Esophagus muscularis mucosa (tissue), 4 donors: Measurements from ENCODE around the gene MAD1L1. TPM values are rescaled to one million over a fixed set of nuclear protein-coding genes. Genes with fewer than 3 reads are reported as not detected.

ENCODE experiments used
- DNase-seq: peaks from one replicate; pipeline ENCODE4 v3.0.0-alpha.2; 2017; ENCODE audit errors: extremely low spot score
- H3K27ac ChIP-seq, 4 donors: fragments of 200-600 bp; sonication (generic); replicated peaks in 1 of 4; 1 replicate in 3 of 4; 2 replicates in 1 of 4; pipeline ENCODE4 v1.5.1; 2016 to 2019; ENCODE audit warnings: mild to moderate bottlenecking in 1 of 4
- H3K27me3 ChIP-seq, 4 donors: fragments of 200-600 bp; sonication (generic); one replicate each; pipeline versions ENCODE4 v1.5.1 to v1.6.0; 2016 to 2019
- H3K36me3 ChIP-seq, 4 donors: fragments of 200-600 bp; sonication (generic); one replicate each; pipeline ENCODE4 v1.5.1; 2016 to 2019
- H3K4me1 ChIP-seq, 4 donors: fragments of 200-600 bp; sonication (generic); one replicate each; pipeline ENCODE4 v1.5.1; 2016 to 2019
- H3K4me3 ChIP-seq, 4 donors: fragments of 200-600 bp; sonication (generic); 1 replicate in 2 of 4; 2 replicates in 2 of 4; pipeline ENCODE4 v1.5.1; 2016 to 2019; ENCODE audit warnings: mild to moderate bottlenecking in 4 of 4, moderate library complexity in 1 of 4
- H3K9me3 ChIP-seq, 4 donors: fragments of 200-600 bp; sonication (generic); 1 replicate in 3 of 4; 2 replicates in 1 of 4; pipeline ENCODE4 v1.5.1; 2016 to 2019
- EP300 ChIP-seq: sonication (generic); formaldehyde crosslinking; IDR thresholded peaks from one replicate; pipeline ENCODE4 v1.6.1; 2017; ENCODE audit warnings: antibody characterized with exemption
- POLR2A ChIP-seq: fragments of 450-650 bp; IDR thresholded peaks from one replicate; pipeline ENCODE4 v1.6.1; 2017; ENCODE audit warnings: antibody characterized with exemption, moderate library complexity, mild to moderate bottlenecking, low read depth
- POLR2AphosphoS5 ChIP-seq, 2 donors: sonication (generic); formaldehyde crosslinking; IDR thresholded peaks; one replicate each; pipeline ENCODE4 v1.6.1; 2017; ENCODE audit warnings: antibody characterized with exemption in 2 of 2
- WGBS: methylation state at CpG from one replicate; pipeline ENCODE4 v1.1.5; 2018; 5-methylcytosine and 5-hydroxymethylcytosine counted together
- intact Hi-C: fragments of 100-400 bp; cut with DNase I; formaldehyde crosslinking; loops from one replicate; pipeline ENCODE4 v1.15.1; 2023
- total RNA-seq, 4 donors: library from RNA; depleted of rRNA; stranded (reverse); fragments of >200 nt; gene quantifications; one replicate each; pipeline versions ENCODE4 v1.1.0 to v1.2.1, GENCODE V29; 2016
- TF ChIP-seq, protein P1 (sequence below), 3 experiments: fragments of 200-600 bp in 2 of 3; fragments of 450-650 bp in 1 of 3; sonication (generic) in 2 of 3; IDR thresholded peaks; one replicate each; pipeline ENCODE4 v1.5.1; 2017 to 2019; ENCODE audit warnings: antibody characterized with exemption in 3 of 3, mild to moderate bottlenecking in 2 of 3, moderate library complexity in 1 of 3

MAD1L1 gene
- total RNA-seq, 4 donors from 2014 or later = 22.2 to 33.1 (median 29.5) TPM

DNA sequence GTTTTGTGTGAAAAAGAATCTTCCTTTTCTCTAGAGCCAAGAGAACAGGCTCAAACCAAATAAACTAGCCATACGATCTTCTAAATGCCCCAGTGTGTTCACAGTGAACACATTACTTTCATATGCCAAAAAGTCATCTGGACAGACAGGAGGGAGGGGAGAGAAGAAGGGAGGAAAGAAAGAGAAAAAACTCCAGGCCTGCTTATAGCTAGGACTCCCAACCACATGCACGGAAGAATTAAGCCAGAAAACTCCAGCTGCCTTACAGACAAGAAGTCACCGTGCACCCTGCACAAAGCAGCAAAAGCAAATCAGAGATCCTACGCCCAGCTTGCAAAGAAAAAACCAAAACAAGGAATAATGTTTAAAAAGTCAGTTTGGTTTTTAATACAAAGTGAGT, 47.2 kb upstream of the MAD1L1 start:
- H3K4me1 ChIP-seq = peaks cover 6 to 25% (median 16%) of the 10 kb centered on the region in 4 donors
- no peaks in the 10 kb centered on the region for H3K27me3 ChIP-seq
- no peaks in the 10 kb centered on the region for H3K9me3 ChIP-seq
- H3K36me3 ChIP-seq = peaks cover 0 to 17% (median 12%) of the 10 kb centered on the region in 4 donors
- H3K4me3 ChIP-seq = no peak overlapping the region
- H3K27ac ChIP-seq = no peak overlapping the region
- no peak for DNase-seq
- intact Hi-C loops = no loop called here
- no peak for TF ChIP-seq POLR2A
- no peak for TF ChIP-seq EP300
- TF ChIP-seq, protein P1, sequence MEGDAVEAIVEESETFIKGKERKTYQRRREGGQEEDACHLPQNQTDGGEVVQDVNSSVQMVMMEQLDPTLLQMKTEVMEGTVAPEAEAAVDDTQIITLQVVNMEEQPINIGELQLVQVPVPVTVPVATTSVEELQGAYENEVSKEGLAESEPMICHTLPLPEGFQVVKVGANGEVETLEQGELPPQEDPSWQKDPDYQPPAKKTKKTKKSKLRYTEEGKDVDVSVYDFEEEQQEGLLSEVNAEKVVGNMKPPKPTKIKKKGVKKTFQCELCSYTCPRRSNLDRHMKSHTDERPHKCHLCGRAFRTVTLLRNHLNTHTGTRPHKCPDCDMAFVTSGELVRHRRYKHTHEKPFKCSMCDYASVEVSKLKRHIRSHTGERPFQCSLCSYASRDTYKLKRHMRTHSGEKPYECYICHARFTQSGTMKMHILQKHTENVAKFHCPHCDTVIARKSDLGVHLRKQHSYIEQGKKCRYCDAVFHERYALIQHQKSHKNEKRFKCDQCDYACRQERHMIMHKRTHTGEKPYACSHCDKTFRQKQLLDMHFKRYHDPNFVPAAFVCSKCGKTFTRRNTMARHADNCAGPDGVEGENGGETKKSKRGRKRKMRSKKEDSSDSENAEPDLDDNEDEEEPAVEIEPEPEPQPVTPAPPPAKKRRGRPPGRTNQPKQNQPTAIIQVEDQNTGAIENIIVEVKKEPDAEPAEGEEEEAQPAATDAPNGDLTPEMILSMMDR (IDR thresholded peaks at IDR 0.05) = no peak
- TF ChIP-seq POLR2AphosphoS5 (IDR thresholded peaks at IDR 0.05) = no peak
- WGBS = 55% methylated on average over 4 of the region's 4 CpGs

- peaks cover 6 to 25% (median 16%) of the 10 kb centered on the region in 4 donors for H3K4me1 ChIP-seq
- TF ChIP-seq EP300 (no peak), POLR2A (no peak), POLR2AphosphoS5 (IDR thresholded peaks at IDR 0.05) (no peak)
- TF ChIP-seq, protein P1 (IDR thresholded peaks at IDR 0.05) = no peak
- DNase-seq = no peak
- 97% methylated on average over 4 of the region's 11 CpGs for WGBS
- H3K27me3 ChIP-seq = no peaks in the 10 kb centered on the region
- H3K9me3 ChIP-seq = no peaks in the 10 kb centered on the region
- H3K27ac ChIP-seq = no peak overlapping the region
- no peak overlapping the region for H3K4me3 ChIP-seq
- H3K36me3 ChIP-seq = peaks cover 0 to 34% (median 26%) of the 10 kb centered on the region in 4 donors
- intact Hi-C loops = no loop called here
Measured at GRCh38 chr7:2278026-2278425, 45.3 kb upstream of the MAD1L1 start.

DNA sequence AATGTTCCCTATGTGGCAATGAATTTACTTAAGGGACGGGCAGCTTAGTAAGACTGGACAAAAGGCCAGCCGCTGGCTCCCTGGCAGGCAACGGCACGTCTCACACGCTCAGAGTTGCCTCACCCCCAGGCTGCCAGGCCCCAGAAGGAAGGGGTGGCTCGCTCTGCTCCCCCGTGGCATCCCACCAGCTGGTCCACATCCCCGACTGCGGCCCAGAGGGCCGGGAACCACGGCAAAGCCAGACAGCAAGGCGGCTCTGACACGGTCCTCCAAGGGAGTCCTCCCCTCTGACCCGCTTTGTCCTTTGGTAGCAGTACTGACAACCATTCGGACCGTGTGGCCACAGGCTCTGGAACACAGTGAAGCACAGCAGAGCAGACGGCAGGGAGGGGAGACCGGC, 43.4 kb upstream of the MAD1L1 start:
- no peak for TF ChIP-seq EP300
- TF ChIP-seq POLR2A = no peak
- TF ChIP-seq, protein P1 (IDR thresholded peaks at IDR 0.05) = no peak
- 94% methylated on average over 16 of the region's 18 CpGs for WGBS
- intact Hi-C loops = no loop called here

GRCh38 chr7:2275101-2275500, 42.4 kb upstream of the MAD1L1 start:
- Histone ChIP-seq H3K27me3 (no peaks in the 10 kb centered on the region), H3K4me1 (peaks cover 0 to 2% (median 0%) of the 10 kb centered on the region in 4 donors), H3K9me3 (no peaks in the 10 kb centered on the region), H3K4me3 (no peak overlapping the region), H3K36me3 (peaks cover 0 to 59% (median 44%) of the 10 kb centered on the region in 4 donors), H3K27ac (no peak overlapping the region)
- 90% methylated on average over 18 of the region's 18 CpGs for WGBS
- TF ChIP-seq POLR2A = no peak
- TF ChIP-seq, protein P1 (IDR thresholded peaks at IDR 0.05) = no peak
- intact Hi-C loops = no loop called here
- no peak for DNase-seq

More for the DNA sequence above, 43.4 kb upstream of the MAD1L1 start:
- H3K27me3 ChIP-seq = no peaks in the 10 kb centered on the region
- H3K36me3 ChIP-seq = peaks cover 0 to 51% (median 36%) of the 10 kb centered on the region in 4 donors
- no peaks in the 10 kb centered on the region for H3K9me3 ChIP-seq
- peaks cover 0 to 10% (median 2%) of the 10 kb centered on the region in 4 donors for H3K4me1 ChIP-seq
- H3K27ac ChIP-seq = no peak overlapping the region
- no peak overlapping the region for H3K4me3 ChIP-seq
- DNase-seq = no peak

GRCh38 chr7:2274666-2275065, 41.9 kb upstream of the MAD1L1 start:
- no peaks in the 10 kb centered on the region for H3K27me3 ChIP-seq
- H3K4me3 ChIP-seq = no peak overlapping the region
- TF ChIP-seq, protein P1 (IDR thresholded peaks at IDR 0.05) = no peak
- TF ChIP-seq EP300 = no peak
- no peak for TF ChIP-seq POLR2AphosphoS5 (IDR thresholded peaks at IDR 0.05)
- TF ChIP-seq POLR2A = no peak
- WGBS = 98% methylated on average over 5 of the region's 7 CpGs
- H3K36me3 ChIP-seq = peaks cover 0 to 62% (median 47%) of the 10 kb centered on the region in 4 donors
- peaks cover 0 to 3% (median 2%) of the 10 kb centered on the region in 4 donors for H3K4me1 ChIP-seq
- intact Hi-C loops = no loop called here
- no peak for DNase-seq
- H3K9me3 ChIP-seq = no peaks in the 10 kb centered on the region
- H3K27ac ChIP-seq = no peak overlapping the region
